WTC11 (cell line): ENCODE data around the gene GALNT17. TPM values are rescaled to one million over a fixed set of nuclear protein-coding genes. Genes with fewer than 3 reads are reported as not detected.
A peak's percentile ranks its signal among the peaks of the same experiment; 100 is the strongest.
"Not testable (repeated sequence)": the region's sequence is repeated elsewhere in the genome, so short reads cannot be mapped to it uniquely, and the experiment has no call there.

Experiments used
- ATAC-seq: fragments of 200-7000 bp; cut with Tn5 transposase; 2 replicates; pipeline ENCODE4 v1.10.0; 2021; ENCODE audit warnings: mild to moderate bottlenecking, moderate library complexity
- CTCF ChIA-PET: fragments of 300-600 bp; sonication (Branson Sonifier 250); formaldehyde crosslinking; loops from one replicate; lab custom pipeline; 2021; ENCODE audit warnings: antibody characterized with exemption; lab: Charles Lee
- POLR2A ChIA-PET: fragments of 350-600 bp; sonication (Branson Sonifier 250); formaldehyde crosslinking; loops from one replicate; lab custom pipeline; 2021; ENCODE audit warnings: antibody characterized with exemption; lab: Charles Lee
- DNase-seq: peaks from one replicate; pipeline ENCODE4 v3.0.0; 2021; ENCODE audit warnings: low spot score
- H3K27ac Mint-ChIP-seq: 2 replicates; pipeline ENCODE4 v1.8.0; 2021; ENCODE audit warnings: mixed read lengths
- H3K27me3 Mint-ChIP-seq: 2 replicates; pipeline ENCODE4 v1.8.0; 2021; ENCODE audit warnings: low read depth, mild to moderate bottlenecking, moderate library complexity, mixed read lengths
- H3K36me3 Mint-ChIP-seq: 2 replicates; pipeline ENCODE4 v1.8.0; 2021; ENCODE audit warnings: mixed read lengths
- H3K4me1 Mint-ChIP-seq: 2 replicates; pipeline ENCODE4 v1.8.0; 2022; ENCODE audit warnings: mixed read lengths
- H3K4me3 Mint-ChIP-seq: 2 replicates; pipeline ENCODE4 v1.8.0; 2021; ENCODE audit warnings: mild to moderate bottlenecking, moderate library complexity, mixed read lengths
- H3K9me3 Mint-ChIP-seq: 2 replicates; pipeline ENCODE4 v1.8.0; 2021; ENCODE audit warnings: mixed read lengths
- ATF1 ChIP-seq: sonication (generic); formaldehyde crosslinking; IDR thresholded peaks from 2 replicates; pipeline ENCODE4 v1.8.1; 2023; ENCODE audit warnings: mild to moderate bottlenecking, moderate library complexity, missing genetic modification reagents
- FOXK1 ChIP-seq: sonication (generic); formaldehyde crosslinking; IDR thresholded peaks from 2 replicates; pipeline ENCODE4 v1.8.0; 2022; ENCODE audit warnings: mild to moderate bottlenecking, moderate library complexity, missing genetic modification reagents
- FOXP4 ChIP-seq: sonication (generic); formaldehyde crosslinking; IDR thresholded peaks from 2 replicates; pipeline ENCODE4 v1.8.0; 2022; ENCODE audit warnings: mild to moderate bottlenecking, missing genetic modification reagents
- GRHL2 ChIP-seq: fragments of 250-450 bp; sonication (Bioruptor Pico); IDR thresholded peaks from 2 replicates; pipeline ENCODE4 v1.8.0; 2022; ENCODE audit warnings: mild to moderate bottlenecking, moderate library complexity; ENCODE audit not compliant: insufficient replicate concordance, severe bottlenecking
- MXD4 ChIP-seq: fragments of 250-450 bp; sonication (Bioruptor Pico); IDR thresholded peaks from 2 replicates; pipeline ENCODE4 v1.8.0; 2021; ENCODE audit warnings: mild to moderate bottlenecking, moderate library complexity, borderline replicate concordance
- TEAD4 ChIP-seq: sonication (generic); formaldehyde crosslinking; IDR thresholded peaks from 2 replicates; pipeline ENCODE4 v1.8.0; 2022; ENCODE audit warnings: mild to moderate bottlenecking, missing genetic modification reagents
- ZBTB21 ChIP-seq: sonication (generic); formaldehyde crosslinking; IDR thresholded peaks from 2 replicates; pipeline ENCODE4 v1.8.1; 2023; ENCODE audit warnings: mild to moderate bottlenecking, missing genetic modification reagents, borderline replicate concordance
- ZNF423 ChIP-seq: fragments of 250-450 bp; sonication (Bioruptor Pico); IDR thresholded peaks from 2 replicates; pipeline ENCODE4 v2.1.2; 2022; ENCODE audit warnings: mild to moderate bottlenecking, moderate library complexity
- total RNA-seq: library from RNA; stranded (reverse); gene quantifications from 3 replicates; pipeline ENCODE4 v1.2.3, GENCODE V29; 2021
- TF ChIP-seq, protein P1 (sequence below): sonication (generic); formaldehyde crosslinking; IDR thresholded peaks from 2 replicates; pipeline ENCODE4 v1.8.1; 2023; ENCODE audit warnings: mild to moderate bottlenecking, missing genetic modification reagents, moderate library complexity
- TF ChIP-seq, protein P2 (sequence below): fragments of 200-600 bp; IDR thresholded peaks from 2 replicates; pipeline ENCODE4 v1.8.0; 2022; ENCODE audit warnings: antibody characterized with exemption
- TF ChIP-seq, protein P3 (sequence below): fragments of 250-450 bp; sonication (Bioruptor Pico); IDR thresholded peaks from 2 replicates; pipeline ENCODE4 v2.1.2; 2022; ENCODE audit warnings: mild to moderate bottlenecking, moderate library complexity

The GALNT17 gene
- total RNA-seq, 1 experiment from 2014 or later, result 61.1 TPM

GRCh38 chr7:71630516-71630915, 498.6 kb downstream of the GALNT17 start (continued):
- no peak for TF ChIP-seq TEAD4 (CRISPR knock-in tag)

DNA sequence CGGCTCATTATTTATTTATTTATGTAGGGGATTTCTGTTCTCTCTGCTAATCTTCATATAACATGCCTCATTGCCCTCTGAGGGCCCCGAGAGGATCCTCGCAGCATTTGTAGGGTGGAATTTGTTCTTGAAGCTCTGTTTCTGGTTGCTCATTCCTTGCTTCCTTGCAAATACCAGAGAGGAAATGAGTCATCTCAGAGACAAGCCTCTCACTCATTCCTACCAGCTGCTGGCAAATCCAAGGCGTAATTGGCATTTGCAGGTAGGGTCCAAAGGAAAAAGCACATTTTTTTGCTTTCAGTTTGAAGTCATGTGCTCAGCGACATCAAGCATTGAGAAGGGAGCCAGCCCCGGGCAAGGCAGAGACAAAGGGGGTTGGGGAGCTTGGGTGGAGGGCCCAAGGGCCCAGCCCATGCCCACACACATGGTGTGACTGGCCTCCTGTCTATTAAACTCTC, 501.6 kb downstream of the GALNT17 start:
- ChIA-PET POLR2A (no interaction called here), CTCF (no interaction called here)
- Mint-ChIP-seq H3K27ac (peak overlapping the region; percentile 97), H3K9me3 (no peaks in the 10 kb centered on the region; the same call in 1 of the 2 replicates), H3K4me3 (no peak overlapping the region), H3K4me1 (peaks cover 67% of the 10 kb centered on the region), H3K36me3 (no peaks in the 10 kb centered on the region), H3K27me3 (no peaks in the 10 kb centered on the region)
- DNase-seq, result no peak
- peak; percentile 67 for ATAC-seq
- TF ChIP-seq, protein P1, sequence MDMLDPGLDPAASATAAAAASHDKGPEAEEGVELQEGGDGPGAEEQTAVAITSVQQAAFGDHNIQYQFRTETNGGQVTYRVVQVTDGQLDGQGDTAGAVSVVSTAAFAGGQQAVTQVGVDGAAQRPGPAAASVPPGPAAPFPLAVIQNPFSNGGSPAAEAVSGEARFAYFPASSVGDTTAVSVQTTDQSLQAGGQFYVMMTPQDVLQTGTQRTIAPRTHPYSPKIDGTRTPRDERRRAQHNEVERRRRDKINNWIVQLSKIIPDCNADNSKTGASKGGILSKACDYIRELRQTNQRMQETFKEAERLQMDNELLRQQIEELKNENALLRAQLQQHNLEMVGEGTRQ (CRISPR knock-in tag), result peak; percentile 22; the same call in 1 of the 2 replicates
- TF ChIP-seq, protein P2, sequence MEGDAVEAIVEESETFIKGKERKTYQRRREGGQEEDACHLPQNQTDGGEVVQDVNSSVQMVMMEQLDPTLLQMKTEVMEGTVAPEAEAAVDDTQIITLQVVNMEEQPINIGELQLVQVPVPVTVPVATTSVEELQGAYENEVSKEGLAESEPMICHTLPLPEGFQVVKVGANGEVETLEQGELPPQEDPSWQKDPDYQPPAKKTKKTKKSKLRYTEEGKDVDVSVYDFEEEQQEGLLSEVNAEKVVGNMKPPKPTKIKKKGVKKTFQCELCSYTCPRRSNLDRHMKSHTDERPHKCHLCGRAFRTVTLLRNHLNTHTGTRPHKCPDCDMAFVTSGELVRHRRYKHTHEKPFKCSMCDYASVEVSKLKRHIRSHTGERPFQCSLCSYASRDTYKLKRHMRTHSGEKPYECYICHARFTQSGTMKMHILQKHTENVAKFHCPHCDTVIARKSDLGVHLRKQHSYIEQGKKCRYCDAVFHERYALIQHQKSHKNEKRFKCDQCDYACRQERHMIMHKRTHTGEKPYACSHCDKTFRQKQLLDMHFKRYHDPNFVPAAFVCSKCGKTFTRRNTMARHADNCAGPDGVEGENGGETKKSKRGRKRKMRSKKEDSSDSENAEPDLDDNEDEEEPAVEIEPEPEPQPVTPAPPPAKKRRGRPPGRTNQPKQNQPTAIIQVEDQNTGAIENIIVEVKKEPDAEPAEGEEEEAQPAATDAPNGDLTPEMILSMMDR, result no peak
- no peak for TF ChIP-seq ATF1 (CRISPR knock-in tag)

DNA sequence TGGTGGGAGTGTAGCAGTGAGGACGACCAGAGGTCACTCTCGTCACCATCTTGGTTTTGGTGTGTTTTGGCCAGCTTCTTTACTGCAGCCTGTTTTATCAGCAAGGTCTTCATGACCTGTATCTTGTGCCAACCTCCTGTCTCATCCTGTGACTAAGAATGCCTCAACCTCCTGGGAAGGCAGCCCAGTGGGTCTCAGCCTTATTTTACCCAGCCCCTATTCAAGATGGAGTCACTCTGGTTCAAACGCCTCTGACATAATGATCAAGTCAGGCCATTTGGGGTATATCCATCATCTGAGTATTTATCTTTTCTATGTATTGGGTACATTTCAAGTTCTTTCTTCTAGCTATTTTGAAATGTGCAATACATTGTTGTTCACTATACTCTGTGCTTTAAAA, 503.9 kb downstream of the GALNT17 start:
- H3K9me3 Mint-ChIP-seq, CTCF ChIA-PET, H3K4me3 Mint-ChIP-seq, POLR2A ChIA-PET, H3K36me3 Mint-ChIP-seq, ATAC-seq, DNase-seq, H3K27me3 Mint-ChIP-seq: not testable (repeated sequence)
- peaks cover 75% of the 10 kb centered on the region for H3K4me1 Mint-ChIP-seq
- TF ChIP-seq ZNF423 (CRISPR knock-in tag), result peak; percentile 29
- TF ChIP-seq MXD4 (CRISPR knock-in tag), result peak; percentile 77; the same call in 1 of the 2 replicates
- TF ChIP-seq, protein P3, sequence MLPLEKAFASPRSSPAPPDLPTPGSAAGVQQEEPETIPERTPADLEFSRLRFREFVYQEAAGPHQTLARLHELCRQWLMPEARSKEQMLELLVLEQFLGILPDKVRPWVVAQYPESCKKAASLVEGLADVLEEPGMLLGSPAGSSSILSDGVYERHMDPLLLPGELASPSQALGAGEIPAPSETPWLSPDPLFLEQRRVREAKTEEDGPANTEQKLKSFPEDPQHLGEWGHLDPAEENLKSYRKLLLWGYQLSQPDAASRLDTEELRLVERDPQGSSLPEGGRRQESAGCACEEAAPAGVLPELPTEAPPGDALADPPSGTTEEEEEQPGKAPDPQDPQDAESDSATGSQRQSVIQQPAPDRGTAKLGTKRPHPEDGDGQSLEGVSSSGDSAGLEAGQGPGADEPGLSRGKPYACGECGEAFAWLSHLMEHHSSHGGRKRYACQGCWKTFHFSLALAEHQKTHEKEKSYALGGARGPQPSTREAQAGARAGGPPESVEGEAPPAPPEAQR (CRISPR knock-in tag), result peak; percentile 71; the same call in 1 of the 2 replicates
- H3K27ac Mint-ChIP-seq, result peak overlapping the region; percentile 85

- Mint-ChIP-seq H3K4me1 (peaks cover 74% of the 10 kb centered on the region), H3K27ac (peak overlapping the region; percentile 85), H3K9me3 (no peaks in the 10 kb centered on the region; the same call in 1 of the 2 replicates), H3K27me3 (no peaks in the 10 kb centered on the region), H3K36me3 (no peaks in the 10 kb centered on the region), H3K4me3 (peak overlapping the region; percentile 2; the same call in 1 of the 2 replicates)
- DNase-seq, result peak; percentile 25
- ChIA-PET CTCF (no interaction called here), POLR2A (no interaction called here)
- ATAC-seq, result peak; percentile 69
- TF ChIP-seq ATF1 (CRISPR knock-in tag) (no peak), ZBTB21 (CRISPR knock-in tag) (no peak), FOXP4 (0 out of 2 replicates have a peak, but pooled peaks have one; percentile 15), GRHL2 (no peak), FOXK1 (CRISPR knock-in tag) (0 out of 2 replicates have a peak, but pooled peaks have one; percentile 37)
These were observed 504.4 kb downstream of the GALNT17 start for GRCh38 chr7:71636329-71636728.
